HEK293 (cell line): ENCODE measurements around the gene STARD10.

Experiments used
- CTCF ChIA-PET: fragments of 350-600 bp; formaldehyde crosslinking; extraction: SDS; loops from one replicate; lab custom pipeline; 2021; ENCODE audit warnings: antibody characterized with exemption; lab: Yijun Ruan, JAX
- POLR2A ChIA-PET: fragments of 300-600 bp; formaldehyde crosslinking; extraction: SDS; loops from one replicate; lab custom pipeline; 2020; ENCODE audit warnings: antibody characterized with exemption, inconsistent platforms; lab: Yijun Ruan, JAX
- H3K27ac ChIP-seq: fragments of 200-500 bp; sonication (Bioruptor generic); 2 replicates; pipeline ENCODE4 v1.5.1; 2014; ENCODE audit warnings: low read depth, low read length, control low read depth, inconsistent platforms; ENCODE audit errors: extremely low read depth
- H3K36me3 ChIP-seq, 2 experiments: fragments of 200-500 bp in 1 of 2; sonication (Bioruptor generic) in 1 of 2; 1 replicate in 1 of 2; 2 replicates in 1 of 2; pipeline ENCODE4 v1.5.1; 2014 to 2017; ENCODE audit warnings: inconsistent platforms in 2 of 2, low read length in 2 of 2; ENCODE audit not compliant: control insufficient read depth in 2 of 2, insufficient read depth in 1 of 2
- H3K4me1 ChIP-seq: fragments of 200-500 bp; sonication (Bioruptor generic); 2 replicates; pipeline ENCODE4 v1.5.1; 2014; ENCODE audit warnings: mild to moderate bottlenecking, low read length, inconsistent platforms; ENCODE audit not compliant: control insufficient read depth, insufficient read depth
- H3K4me3 ChIP-seq: 2 replicates; pipeline ENCODE4 v1.5.1; 2011; ENCODE audit warnings: low read depth, mild to moderate bottlenecking, control low read depth, low read length, moderate library complexity
- H3K9me3 ChIP-seq: fragments of 200-500 bp; sonication (Bioruptor generic); 2 replicates; pipeline ENCODE4 v1.5.1; 2014; ENCODE audit warnings: low read depth, low read length, inconsistent platforms; ENCODE audit not compliant: control insufficient read depth, insufficient read depth
- HOXC10 ChIP-seq: sonication (generic); formaldehyde crosslinking; IDR thresholded peaks from 2 replicates; pipeline ENCODE4 v1.8.1; 2023; ENCODE audit warnings: mild to moderate bottlenecking, missing genetic modification reagents
- KLF10 ChIP-seq: fragments of 450-650 bp; IDR thresholded peaks from 2 replicates; pipeline ENCODE4 v1.5.1; 2018; ENCODE audit warnings: missing biosample characterization, mild to moderate bottlenecking, missing genetic modification characterization
- PRDM1 ChIP-seq: fragments of 450-650 bp; formaldehyde crosslinking; IDR thresholded peaks from 2 replicates; pipeline ENCODE4; 2016; ENCODE audit warnings: missing biosample characterization, missing genetic modification characterization
- SCRT1 ChIP-seq: fragments of 450-650 bp; formaldehyde crosslinking; IDR thresholded peaks from 2 replicates; pipeline ENCODE4 v1.5.1; 2016; ENCODE audit warnings: missing biosample characterization, missing genetic modification characterization, borderline replicate concordance
- SETDB1 ChIP-seq: IDR thresholded peaks from one replicate; pipeline ENCODE4 v1.6.1; 2017; ENCODE audit warnings: mild to moderate bottlenecking, low read length, moderate library complexity, mixed read lengths; ENCODE audit not compliant: insufficient read length
- ZFP41 ChIP-seq: fragments of 450-650 bp; formaldehyde crosslinking; IDR thresholded peaks from 2 replicates; pipeline ENCODE4 v1.5.1; 2016; ENCODE audit warnings: missing biosample characterization, missing genetic modification characterization, borderline replicate concordance
- ZNF19 ChIP-seq: fragments of 450-650 bp; formaldehyde crosslinking; IDR thresholded peaks from 2 replicates; pipeline ENCODE4; 2016; ENCODE audit warnings: missing biosample characterization, missing genetic modification characterization, low read depth
- ZNF211 ChIP-seq: fragments of 450-650 bp; formaldehyde crosslinking; IDR thresholded peaks from 2 replicates; pipeline ENCODE4 v1.5.1; 2016; ENCODE audit warnings: low read depth, missing biosample characterization, missing genetic modification characterization
- ZNF221 ChIP-seq: fragments of 450-650 bp; formaldehyde crosslinking; IDR thresholded peaks from 2 replicates; pipeline ENCODE4 v1.5.1; 2017; ENCODE audit warnings: missing biosample characterization, missing genetic modification characterization, borderline replicate concordance
- ZNF23 ChIP-seq: fragments of 450-650 bp; formaldehyde crosslinking; IDR thresholded peaks from 2 replicates; pipeline ENCODE4 v1.5.1; 2016; ENCODE audit warnings: missing biosample characterization, missing genetic modification characterization, borderline replicate concordance
- ZNF239 ChIP-seq: fragments of 450-650 bp; formaldehyde crosslinking; IDR thresholded peaks from 2 replicates; pipeline ENCODE4 v1.5.1; 2016; ENCODE audit warnings: missing biosample characterization, missing genetic modification characterization
- ZNF248 ChIP-seq: fragments of 450-650 bp; formaldehyde crosslinking; IDR thresholded peaks from 2 replicates; pipeline ENCODE4 v1.5.1; 2017; ENCODE audit warnings: missing biosample characterization, missing genetic modification characterization
- ZNF354C ChIP-seq: fragments of 450-650 bp; formaldehyde crosslinking; IDR thresholded peaks from 2 replicates; pipeline ENCODE4 v1.5.1; 2016; ENCODE audit warnings: missing biosample characterization, missing genetic modification characterization, low read depth, borderline replicate concordance
- ZNF391 ChIP-seq: fragments of 450-650 bp; formaldehyde crosslinking; IDR thresholded peaks from 2 replicates; pipeline ENCODE4 v1.5.1; 2016; ENCODE audit warnings: low read depth, missing biosample characterization, missing genetic modification characterization, borderline replicate concordance
- ZNF501 ChIP-seq: fragments of 450-650 bp; formaldehyde crosslinking; IDR thresholded peaks from 2 replicates; pipeline ENCODE4 v1.5.1; 2016; ENCODE audit warnings: missing biosample characterization, missing genetic modification characterization
- ZNF548 ChIP-seq: fragments of 450-650 bp; formaldehyde crosslinking; IDR thresholded peaks from 2 replicates; pipeline ENCODE4 v1.5.1; 2016; ENCODE audit warnings: missing biosample characterization, missing genetic modification characterization
- ZNF624 ChIP-seq: fragments of 450-650 bp; formaldehyde crosslinking; IDR thresholded peaks from 2 replicates; pipeline ENCODE4 v1.5.1; 2017; ENCODE audit warnings: missing biosample characterization, missing genetic modification characterization
- ZNF626 ChIP-seq: fragments of 450-650 bp; sonication (Bioruptor Pico); formaldehyde crosslinking; IDR thresholded peaks from 2 replicates; pipeline ENCODE4 v1.5.1; 2018; ENCODE audit warnings: missing biosample characterization, missing genetic modification characterization, inconsistent platforms
- ZNF660 ChIP-seq: fragments of 450-650 bp; IDR thresholded peaks from 2 replicates; pipeline ENCODE4 v1.5.1; 2018; ENCODE audit warnings: missing biosample characterization, mild to moderate bottlenecking, missing genetic modification characterization
- ZNF707 ChIP-seq: fragments of 450-650 bp; formaldehyde crosslinking; IDR thresholded peaks from 2 replicates; pipeline ENCODE4 v1.5.1; 2016; ENCODE audit warnings: missing biosample characterization, missing genetic modification characterization
- ZSCAN23 ChIP-seq: fragments of 450-650 bp; formaldehyde crosslinking; IDR thresholded peaks from 2 replicates; pipeline ENCODE4 v1.5.1; 2016; ENCODE audit warnings: missing biosample characterization, missing genetic modification characterization
- TF ChIP-seq, protein P1 (sequence below): fragments of 450-650 bp; formaldehyde crosslinking; IDR thresholded peaks from 2 replicates; pipeline ENCODE4 v1.5.1; 2016; ENCODE audit warnings: missing biosample characterization, missing genetic modification characterization
- TF ChIP-seq, protein P2 (sequence below): IDR thresholded peaks from 2 replicates; pipeline ENCODE4 v1.6.1; 2011; ENCODE audit warnings: mild to moderate bottlenecking, low read depth, low read length, borderline replicate concordance
- TF ChIP-seq, protein P3 (sequence below): fragments of 450-650 bp; formaldehyde crosslinking; IDR thresholded peaks from 2 replicates; pipeline ENCODE4 v1.5.1; 2017; ENCODE audit warnings: missing biosample characterization, missing genetic modification characterization
- TF ChIP-seq, protein P4 (sequence below): fragments of 450-650 bp; formaldehyde crosslinking; IDR thresholded peaks from 2 replicates; pipeline ENCODE4 v1.5.1; 2017; ENCODE audit warnings: missing biosample characterization, missing genetic modification characterization
- TF ChIP-seq, protein P5 (sequence below): fragments of 450-650 bp; formaldehyde crosslinking; IDR thresholded peaks from 2 replicates; pipeline ENCODE4 v1.5.1; 2017; ENCODE audit warnings: missing biosample characterization, missing genetic modification characterization
- TF ChIP-seq, protein P6 (sequence below): fragments of 450-650 bp; IDR thresholded peaks from 2 replicates; pipeline ENCODE4 v1.5.1; 2018; ENCODE audit warnings: missing biosample characterization, mild to moderate bottlenecking, missing genetic modification characterization

Gene STARD10, protein sequence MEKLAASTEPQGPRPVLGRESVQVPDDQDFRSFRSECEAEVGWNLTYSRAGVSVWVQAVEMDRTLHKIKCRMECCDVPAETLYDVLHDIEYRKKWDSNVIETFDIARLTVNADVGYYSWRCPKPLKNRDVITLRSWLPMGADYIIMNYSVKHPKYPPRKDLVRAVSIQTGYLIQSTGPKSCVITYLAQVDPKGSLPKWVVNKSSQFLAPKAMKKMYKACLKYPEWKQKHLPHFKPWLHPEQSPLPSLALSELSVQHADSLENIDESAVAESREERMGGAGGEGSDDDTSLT

DNA sequence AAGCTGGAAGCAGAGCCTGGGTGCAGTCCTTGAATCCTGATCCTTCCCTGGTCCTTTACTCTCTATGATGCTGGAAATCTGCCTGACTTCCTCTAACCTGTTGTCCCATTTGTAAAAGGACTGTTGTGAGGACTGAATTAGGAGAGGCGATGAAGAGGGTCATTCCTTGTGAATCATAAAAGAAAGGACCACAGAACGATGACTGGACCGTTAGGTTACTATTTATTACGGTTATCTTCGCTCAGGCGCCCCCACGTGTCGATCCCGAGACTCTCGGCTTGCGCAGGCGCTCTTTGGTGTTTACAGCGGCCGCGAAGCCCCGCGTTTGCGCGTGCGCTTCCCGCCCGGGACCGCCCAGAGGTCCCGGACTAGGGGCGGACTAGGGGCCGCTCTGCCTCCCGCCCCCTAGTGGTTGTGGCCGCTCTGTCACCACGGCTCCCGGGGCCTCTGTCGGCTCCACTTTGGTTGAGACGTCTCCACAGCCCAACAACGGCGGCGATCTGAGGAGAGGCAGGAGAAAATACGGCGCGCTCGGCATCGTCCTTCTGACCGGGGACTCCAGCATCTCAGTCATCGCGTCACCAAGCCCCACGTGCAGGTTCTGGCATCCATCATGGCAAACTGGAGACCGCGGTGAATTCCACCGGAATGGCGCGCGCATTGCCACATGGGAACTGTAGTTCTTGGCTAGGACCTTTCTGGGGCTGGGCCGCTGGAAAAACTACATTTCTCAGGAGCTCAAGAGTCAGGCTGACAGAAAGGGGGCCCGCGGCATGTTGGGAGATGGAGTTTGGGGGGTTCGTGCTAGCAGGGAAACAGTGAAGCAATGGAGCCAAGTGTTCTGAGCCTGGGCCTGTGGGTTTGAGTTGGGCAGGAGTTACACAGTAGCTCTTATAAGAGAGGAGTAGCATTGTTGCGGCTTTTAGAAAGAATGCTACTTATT, at the start of gene STARD10:
Gene STARD10 (minus strand): TSS at position 623 of the 943 bp plus-strand sequence. CDS start 12,866 bp downstream, outside the sequence.
- CTCF ChIA-PET = interaction anchor here (0.6 to 4.0 kb wide), 30 partner anchors 8 to 513 kb away, joined by 3 to 57 read pairs (median 4); no protein-coding TSS in a partner anchor
- Histone ChIP-seq H3K27ac (peak within 1 kb of the TSS; percentile 39; the same call in 1 of the 2 replicates), H3K9me3 (no peaks in the 10 kb centered on the region), H3K4me1 (no peaks in the 10 kb centered on the region), H3K36me3 (no peaks in the 10 kb centered on the region), H3K4me3 (peak within 1 kb of the TSS; percentile 96)
- POLR2A ChIA-PET = interaction anchor here (0.5 to 2.8 kb wide), 14 partner anchors 9 to 698 kb away, joined by 3 to 12 read pairs (median 4); partner anchors contain the start of gene FCHSD2
- TF ChIP-seq ZFP41 (tag by site-specific recombination) (no peak), ZNF239 (tag by site-specific recombination) (no peak), ZNF354C (tag by site-specific recombination) (no peak), SCRT1 (no peak), SETDB1 (no peak), ZNF548 (tag by site-specific recombination) (no peak), ZSCAN23 (tag by site-specific recombination) (0 out of 2 replicates have a peak, but pooled peaks have one; percentile 39), KLF10 (tag by site-specific recombination) (no peak), ZNF248 (tag by site-specific recombination) (no peak), ZNF391 (tag by site-specific recombination) (peak; percentile 72; the same call in 1 of the 2 replicates), ZNF23 (tag by site-specific recombination) (no peak), ZNF626 (no peak), ZNF19 (no peak), ZNF624 (tag by site-specific recombination) (no peak), ZNF211 (no peak), ZNF707 (tag by site-specific recombination) (no peak), ZNF221 (tag by site-specific recombination) (no peak), ZNF660 (peak; percentile 66), HOXC10 (CRISPR knock-in tag) (no peak), PRDM1 (tag by site-specific recombination) (no peak), ZNF501 (tag by site-specific recombination) (peak; percentile 92)
- TF ChIP-seq, protein P1, sequence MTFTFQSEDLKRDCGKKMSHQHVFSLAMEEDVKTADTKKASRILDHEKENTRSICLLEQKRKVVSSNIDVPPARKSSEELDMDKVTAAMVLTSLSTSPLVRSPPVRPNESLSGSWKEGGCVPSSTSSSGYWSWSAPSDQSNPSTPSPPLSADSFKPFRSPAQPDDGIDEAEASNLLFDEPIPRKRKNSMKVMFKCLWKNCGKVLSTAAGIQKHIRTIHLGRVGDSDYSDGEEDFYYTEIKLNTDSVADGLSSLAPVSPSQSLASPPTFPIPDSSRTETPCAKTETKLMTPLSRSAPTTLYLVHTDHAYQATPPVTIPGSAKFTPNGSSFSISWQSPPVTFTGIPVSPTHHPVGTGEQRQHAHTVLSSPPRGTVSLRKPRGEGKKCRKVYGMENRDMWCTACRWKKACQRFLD (tag by site-specific recombination) = no peak
- TF ChIP-seq, protein P2, sequence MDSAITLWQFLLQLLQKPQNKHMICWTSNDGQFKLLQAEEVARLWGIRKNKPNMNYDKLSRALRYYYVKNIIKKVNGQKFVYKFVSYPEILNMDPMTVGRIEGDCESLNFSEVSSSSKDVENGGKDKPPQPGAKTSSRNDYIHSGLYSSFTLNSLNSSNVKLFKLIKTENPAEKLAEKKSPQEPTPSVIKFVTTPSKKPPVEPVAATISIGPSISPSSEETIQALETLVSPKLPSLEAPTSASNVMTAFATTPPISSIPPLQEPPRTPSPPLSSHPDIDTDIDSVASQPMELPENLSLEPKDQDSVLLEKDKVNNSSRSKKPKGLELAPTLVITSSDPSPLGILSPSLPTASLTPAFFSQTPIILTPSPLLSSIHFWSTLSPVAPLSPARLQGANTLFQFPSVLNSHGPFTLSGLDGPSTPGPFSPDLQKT = no peak
- TF ChIP-seq, protein P3, sequence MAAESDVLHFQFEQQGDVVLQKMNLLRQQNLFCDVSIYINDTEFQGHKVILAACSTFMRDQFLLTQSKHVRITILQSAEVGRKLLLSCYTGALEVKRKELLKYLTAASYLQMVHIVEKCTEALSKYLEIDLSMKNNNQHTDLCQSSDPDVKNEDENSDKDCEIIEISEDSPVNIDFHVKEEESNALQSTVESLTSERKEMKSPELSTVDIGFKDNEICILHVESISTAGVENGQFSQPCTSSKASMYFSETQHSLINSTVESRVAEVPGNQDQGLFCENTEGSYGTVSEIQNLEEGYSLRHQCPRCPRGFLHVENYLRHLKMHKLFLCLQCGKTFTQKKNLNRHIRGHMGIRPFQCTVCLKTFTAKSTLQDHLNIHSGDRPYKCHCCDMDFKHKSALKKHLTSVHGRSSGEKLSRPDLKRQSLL (tag by site-specific recombination) = peak; percentile 89
- TF ChIP-seq, protein P4, sequence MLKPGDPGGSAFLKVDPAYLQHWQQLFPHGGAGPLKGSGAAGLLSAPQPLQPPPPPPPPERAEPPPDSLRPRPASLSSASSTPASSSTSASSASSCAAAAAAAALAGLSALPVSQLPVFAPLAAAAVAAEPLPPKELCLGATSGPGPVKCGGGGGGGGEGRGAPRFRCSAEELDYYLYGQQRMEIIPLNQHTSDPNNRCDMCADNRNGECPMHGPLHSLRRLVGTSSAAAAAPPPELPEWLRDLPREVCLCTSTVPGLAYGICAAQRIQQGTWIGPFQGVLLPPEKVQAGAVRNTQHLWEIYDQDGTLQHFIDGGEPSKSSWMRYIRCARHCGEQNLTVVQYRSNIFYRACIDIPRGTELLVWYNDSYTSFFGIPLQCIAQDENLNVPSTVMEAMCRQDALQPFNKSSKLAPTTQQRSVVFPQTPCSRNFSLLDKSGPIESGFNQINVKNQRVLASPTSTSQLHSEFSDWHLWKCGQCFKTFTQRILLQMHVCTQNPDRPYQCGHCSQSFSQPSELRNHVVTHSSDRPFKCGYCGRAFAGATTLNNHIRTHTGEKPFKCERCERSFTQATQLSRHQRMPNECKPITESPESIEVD (tag by site-specific recombination) = no peak
- TF ChIP-seq, protein P5, sequence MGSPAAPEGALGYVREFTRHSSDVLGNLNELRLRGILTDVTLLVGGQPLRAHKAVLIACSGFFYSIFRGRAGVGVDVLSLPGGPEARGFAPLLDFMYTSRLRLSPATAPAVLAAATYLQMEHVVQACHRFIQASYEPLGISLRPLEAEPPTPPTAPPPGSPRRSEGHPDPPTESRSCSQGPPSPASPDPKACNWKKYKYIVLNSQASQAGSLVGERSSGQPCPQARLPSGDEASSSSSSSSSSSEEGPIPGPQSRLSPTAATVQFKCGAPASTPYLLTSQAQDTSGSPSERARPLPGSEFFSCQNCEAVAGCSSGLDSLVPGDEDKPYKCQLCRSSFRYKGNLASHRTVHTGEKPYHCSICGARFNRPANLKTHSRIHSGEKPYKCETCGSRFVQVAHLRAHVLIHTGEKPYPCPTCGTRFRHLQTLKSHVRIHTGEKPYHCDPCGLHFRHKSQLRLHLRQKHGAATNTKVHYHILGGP (tag by site-specific recombination) = no peak
- TF ChIP-seq, protein P6, sequence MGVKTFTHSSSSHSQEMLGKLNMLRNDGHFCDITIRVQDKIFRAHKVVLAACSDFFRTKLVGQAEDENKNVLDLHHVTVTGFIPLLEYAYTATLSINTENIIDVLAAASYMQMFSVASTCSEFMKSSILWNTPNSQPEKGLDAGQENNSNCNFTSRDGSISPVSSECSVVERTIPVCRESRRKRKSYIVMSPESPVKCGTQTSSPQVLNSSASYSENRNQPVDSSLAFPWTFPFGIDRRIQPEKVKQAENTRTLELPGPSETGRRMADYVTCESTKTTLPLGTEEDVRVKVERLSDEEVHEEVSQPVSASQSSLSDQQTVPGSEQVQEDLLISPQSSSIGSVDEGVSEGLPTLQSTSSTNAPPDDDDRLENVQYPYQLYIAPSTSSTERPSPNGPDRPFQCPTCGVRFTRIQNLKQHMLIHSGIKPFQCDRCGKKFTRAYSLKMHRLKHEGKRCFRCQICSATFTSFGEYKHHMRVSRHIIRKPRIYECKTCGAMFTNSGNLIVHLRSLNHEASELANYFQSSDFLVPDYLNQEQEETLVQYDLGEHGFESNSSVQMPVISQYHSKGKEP = no peak
